ENCODE data around the gene CCHCR1.

Gene CCHCR1

DNA sequence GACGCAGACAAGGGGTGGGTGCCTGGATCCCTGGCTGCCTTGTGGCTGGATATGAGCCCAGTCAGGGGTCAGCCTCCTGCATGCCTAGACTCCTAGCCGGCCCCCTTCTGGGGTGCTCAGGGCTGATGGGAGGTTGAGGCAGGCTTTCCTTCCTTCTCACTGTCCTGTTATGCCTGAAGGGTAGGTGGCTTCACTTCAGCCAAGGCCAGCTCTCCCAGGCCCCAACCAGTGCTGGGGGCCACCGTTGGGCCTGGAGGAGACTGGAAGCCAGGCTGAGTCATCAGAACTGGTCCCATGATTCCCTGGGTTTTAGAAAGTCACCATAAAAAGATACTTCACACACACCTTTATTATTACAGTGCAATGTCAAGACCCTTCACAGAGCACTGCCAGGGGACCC is 15.8 kb upstream of the CCHCR1 start:
- no peak overlapping the region for H3K4me3 ChIP-seq (replicated peaks; ENCODE audit: insufficient read depth, low read length)
- H3K27me3 ChIP-seq (ENCODE audit: insufficient read depth, poor library complexity, severe bottlenecking) = no peaks in the 10 kb centered on the region
- no peak overlapping the region for H3K27ac ChIP-seq (replicated peaks)
- TF ChIP-seq SPI1 (IDR thresholded peaks at IDR 0.05; ENCODE audit: borderline replicate concordance, low read depth) = no peak
- TF ChIP-seq GABPA (IDR thresholded peaks at IDR 0.05; ENCODE audit: low read depth) = no peak
- TF ChIP-seq POLR2AphosphoS5 (IDR thresholded peaks at IDR 0.05; ENCODE audit: low read depth) = no peak
- TF ChIP-seq CTCF (IDR thresholded peaks at IDR 0.05; ENCODE audit: insufficient read depth, low read length) = no peak
- TF ChIP-seq REST (IDR thresholded peaks at IDR 0.05; ENCODE audit: insufficient replicate concordance, low read depth) = no peak
- no peak for DNase-seq (ENCODE audit: low read depth in 1 of 2, low spot score in 1 of 2)

DNA sequence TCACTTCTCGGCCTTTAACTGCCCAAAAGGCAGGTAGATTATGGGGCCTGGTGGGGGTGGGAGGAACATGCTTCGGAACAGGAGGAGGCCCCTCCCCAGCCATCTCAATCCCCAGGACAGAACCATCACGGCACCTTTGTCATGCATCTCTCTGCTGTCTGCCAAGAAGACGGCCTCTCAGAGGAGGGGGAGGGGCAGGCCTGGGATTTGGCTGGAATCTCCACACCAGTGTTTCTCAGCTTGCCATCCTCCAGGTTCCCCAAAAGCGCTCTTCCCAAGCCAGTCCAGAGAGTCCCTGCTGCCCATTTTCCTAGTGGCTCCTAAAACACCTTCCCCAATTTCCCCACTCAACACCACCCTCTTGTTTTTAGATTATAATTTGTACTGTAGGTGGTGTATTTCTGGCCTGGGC is 15.4 kb upstream of the CCHCR1 start:
- Histone ChIP-seq H3K4me3 (replicated peaks; ENCODE audit: insufficient read depth, low read length) (no peak overlapping the region), H3K27me3 (ENCODE audit: insufficient read depth, poor library complexity, severe bottlenecking) (no peaks in the 10 kb centered on the region), H3K27ac (replicated peaks) (no peak overlapping the region)
- TF ChIP-seq GABPA (IDR thresholded peaks at IDR 0.05; ENCODE audit: low read depth) (no peak), CTCF (IDR thresholded peaks at IDR 0.05; ENCODE audit: insufficient read depth, low read length) (no peak), REST (IDR thresholded peaks at IDR 0.05; ENCODE audit: insufficient replicate concordance, low read depth) (no peak), SPI1 (IDR thresholded peaks at IDR 0.05; ENCODE audit: borderline replicate concordance, low read depth) (no peak), POLR2AphosphoS5 (IDR thresholded peaks at IDR 0.05; ENCODE audit: low read depth) (no peak)
- no peak for DNase-seq (ENCODE audit: low read depth in 1 of 2, low spot score in 1 of 2)

- Histone ChIP-seq H3K27me3 (ENCODE audit: insufficient read depth, poor library complexity, severe bottlenecking) (no peaks in the 10 kb centered on the region), H3K4me3 (replicated peaks; ENCODE audit: insufficient read depth, low read length) (no peak overlapping the region), H3K27ac (replicated peaks) (no peak overlapping the region)
- DNase-seq (ENCODE audit: low read depth in 1 of 2, low spot score in 1 of 2) = no peak
- TF ChIP-seq REST (IDR thresholded peaks at IDR 0.05; ENCODE audit: insufficient replicate concordance, low read depth) (no peak), SPI1 (IDR thresholded peaks at IDR 0.05; ENCODE audit: borderline replicate concordance, low read depth) (no peak), GABPA (IDR thresholded peaks at IDR 0.05; ENCODE audit: low read depth) (no peak), POLR2AphosphoS5 (IDR thresholded peaks at IDR 0.05; ENCODE audit: low read depth) (no peak)
Observed at GRCh38 chr6:31171931-31172905, 14.6 kb upstream of the CCHCR1 start.
